HCT116 (cell line): ENCODE data around the gene DENND10. TPM values are rescaled to one million over a fixed set of nuclear protein-coding genes. Genes with fewer than 3 reads are reported as not detected.
"Not testable (repeated sequence)": the region's sequence is repeated elsewhere in the genome, so short reads cannot be mapped to it uniquely, and the experiment has no call there.

Source experiments
- ATAC-seq: fragments of 200-7000 bp; cut with Tn5 transposase; 2 replicates; pipeline ENCODE4 v1.9.1; 2020; ENCODE audit warnings: mild to moderate bottlenecking, moderate library complexity
- BruUV-seq: library from RNA; stranded (reverse); fragments of 400-500 nt; replicated peaks from 2 replicates; lab custom pipeline; 2021; lab: Mats Ljungman, UMichigan
- CTCF ChIA-PET: fragments of 300-600 bp; sonication (Branson Sonifier 250); formaldehyde crosslinking; loops from one replicate; lab custom pipeline; 2021; ENCODE audit warnings: antibody characterized with exemption; lab: Charles Lee
- POLR2A ChIA-PET: fragments of 300-600, 350-600 bp; sonication (Branson Sonifier 250); formaldehyde crosslinking; loops from one replicate; lab custom pipeline; 2021; ENCODE audit warnings: antibody characterized with exemption; lab: Charles Lee
- RAD21 ChIA-PET, 2 experiments: fragments of 300-600 bp; sonication (Branson Sonifier 250); formaldehyde crosslinking; loops; one replicate each; lab custom pipeline; 2023; ENCODE audit warnings: low total read pairs in 2 of 2; ENCODE audit not compliant: uncharacterized antibody in 2 of 2, unreplicated experiment in 2 of 2, low non-redundant PET in 1 of 2; lab: Charles Lee
- DNase-seq: peaks from one replicate; pipeline ENCODE4 v3.0.0-alpha.2; 2010; ENCODE audit warnings: low read depth, low spot score
- H2AFZ ChIP-seq: fragments of 200-600 bp; shearing (Covaris generic), sonication (generic); 2 replicates; pipeline ENCODE4 v1.6.1; 2017; ENCODE audit warnings: low read depth, mixed run types, mixed read lengths, antibody characterized with exemption, low read length; ENCODE audit not compliant: poor library complexity, severe bottlenecking
- H3K27ac ChIP-seq: 2 replicates; pipeline ENCODE4 v1.5.1; 2012; ENCODE audit warnings: low read depth, low read length
- H3K27me3 ChIP-seq: fragments of 200-600 bp; sonication (generic); 2 replicates; pipeline ENCODE4 v1.6.1; 2016; ENCODE audit warnings: mixed run types, low read length, mixed read lengths; ENCODE audit not compliant: insufficient read depth
- H3K36me3 ChIP-seq, 2 experiments: fragments of 200-500 bp in 1 of 2; fragments of 200-600 bp in 1 of 2; sonication (Bioruptor generic) in 1 of 2; sonication (generic) in 1 of 2; 2 replicates each; pipeline versions ENCODE4 v1.5.1 to v1.6.1; 2014 to 2016; ENCODE audit warnings: low read length in 2 of 2, inconsistent platforms in 1 of 2, mixed read lengths in 1 of 2, mixed run types in 1 of 2; ENCODE audit not compliant: insufficient read depth in 2 of 2, control insufficient read depth in 1 of 2
- H3K4me1 ChIP-seq, 2 experiments: fragments of 200-600 bp in 1 of 2; sonication (generic) in 1 of 2; 2 replicates each; pipeline versions ENCODE4 v1.5.1 to v1.6.1; 2012 to 2017; ENCODE audit warnings: low read length in 2 of 2, inconsistent platforms in 1 of 2, mild to moderate bottlenecking in 1 of 2, mixed read lengths in 1 of 2, mixed run types in 1 of 2, moderate library complexity in 1 of 2; ENCODE audit not compliant: insufficient read depth in 2 of 2, control insufficient read depth in 1 of 2
- H3K4me2 ChIP-seq: fragments of 200-600 bp; sonication (generic); 2 replicates; pipeline ENCODE4 v1.6.1; 2017; ENCODE audit warnings: mixed run types, low read length, mixed read lengths
- H3K4me3 ChIP-seq, 2 experiments: fragments of 200-600 bp in 1 of 2; sonication (generic) in 1 of 2; replicated peaks in 1 of 2; 2 replicates each; pipeline ENCODE4 v1.5.1; 2011 to 2016; ENCODE audit warnings: low read length in 2 of 2, control low read depth in 1 of 2, low read depth in 1 of 2, mild to moderate bottlenecking in 1 of 2, mixed read lengths in 1 of 2, mixed run types in 1 of 2
- H3K79me2 ChIP-seq: fragments of 200-600 bp; sonication (generic); 2 replicates; pipeline ENCODE4 v1.6.1; 2017; ENCODE audit warnings: mild to moderate bottlenecking, mixed run types, low read length, moderate library complexity, mixed read lengths; ENCODE audit not compliant: insufficient read depth
- H3K9ac ChIP-seq: fragments of 200-600 bp; sonication (generic); 2 replicates; pipeline ENCODE4 v1.6.1; 2016; ENCODE audit warnings: low read length, mixed read lengths
- H3K9me2 ChIP-seq: fragments of 200-600 bp; sonication (generic), shearing (Covaris generic); 2 replicates; pipeline ENCODE4 v1.6.1; 2017; ENCODE audit warnings: mixed run types, mild to moderate bottlenecking, moderate library complexity; ENCODE audit not compliant: insufficient read depth
- H3K9me3 ChIP-seq, 2 experiments: fragments of 200-500 bp in 1 of 2; fragments of 200-600 bp in 1 of 2; sonication (Bioruptor generic) in 1 of 2; sonication (generic) in 1 of 2; 2 replicates each; pipeline ENCODE4 v1.6.1; 2014 to 2017; ENCODE audit warnings: low read length in 2 of 2, mixed read lengths in 2 of 2, inconsistent platforms in 1 of 2, low read depth in 1 of 2, mild to moderate bottlenecking in 1 of 2, mixed run types in 1 of 2, moderate library complexity in 1 of 2; ENCODE audit not compliant: control insufficient read depth in 1 of 2, insufficient read depth in 1 of 2
- H4K20me1 ChIP-seq: fragments of 200-600 bp; sonication (generic), shearing (Covaris generic); 2 replicates; pipeline ENCODE4 v1.6.1; 2017; ENCODE audit warnings: mixed run types, mild to moderate bottlenecking, moderate library complexity; ENCODE audit not compliant: insufficient read depth
- CBX3 ChIP-seq: IDR thresholded peaks from 2 replicates; pipeline ENCODE4 v1.6.1; 2012; ENCODE audit warnings: low read depth
- CEBPB ChIP-seq: IDR thresholded peaks from 2 replicates; pipeline ENCODE4 v1.6.1; 2012; ENCODE audit warnings: low read depth
- EGR1 ChIP-seq: IDR thresholded peaks from 2 replicates; pipeline ENCODE4 v1.6.1; 2012; ENCODE audit warnings: low read depth
- ELF1 ChIP-seq: IDR thresholded peaks from 2 replicates; pipeline ENCODE4 v1.6.1; 2012; ENCODE audit warnings: low read depth, borderline replicate concordance
- EZH2 ChIP-seq: fragments of 200-600 bp; sonication (generic); IDR thresholded peaks from 2 replicates; pipeline ENCODE4 v1.6.1; 2017; ENCODE audit warnings: antibody characterized with exemption, mixed run types
- FOSL1 ChIP-seq: IDR thresholded peaks from 2 replicates; pipeline ENCODE4 v1.6.1; 2012; ENCODE audit warnings: low read depth
- JUND ChIP-seq: IDR thresholded peaks from 2 replicates; pipeline ENCODE4 v1.6.1; 2012
- POLR2A ChIP-seq: IDR thresholded peaks from 2 replicates; pipeline ENCODE4 v1.7.0; 2011; ENCODE audit warnings: borderline replicate concordance; ENCODE audit not compliant: insufficient read depth, insufficient read length; ENCODE audit errors: extremely low read depth
- RAD21 ChIP-seq: IDR thresholded peaks from 2 replicates; pipeline ENCODE4 v1.6.1; 2012; ENCODE audit warnings: low read depth, mild to moderate bottlenecking
- SIN3A ChIP-seq: IDR thresholded peaks from 2 replicates; pipeline ENCODE4 v1.6.1; 2012; ENCODE audit warnings: low read depth
- SP1 ChIP-seq: IDR thresholded peaks from 2 replicates; pipeline ENCODE4 v1.6.1; 2012; ENCODE audit warnings: low read depth
- TCF7L2 ChIP-seq: IDR thresholded peaks from 2 replicates; pipeline ENCODE4 v1.7.0; 2011; ENCODE audit warnings: borderline replicate concordance, inconsistent platforms; ENCODE audit not compliant: insufficient read depth, insufficient read length; ENCODE audit errors: extremely low read depth
- YY1 ChIP-seq: IDR thresholded peaks from 2 replicates; pipeline ENCODE4 v1.6.1; 2011; ENCODE audit warnings: low read length, low read depth, moderate library complexity, mild to moderate bottlenecking; ENCODE audit not compliant: insufficient replicate concordance; ENCODE audit errors: extremely low read depth
- ZFX ChIP-seq: fragments of 450-650 bp; IDR thresholded peaks from 2 replicates; pipeline ENCODE4 v1.6.1; 2017
- ZNF274 ChIP-seq: fragments of 200-500 bp; sonication (Bioruptor generic); IDR thresholded peaks from 2 replicates; pipeline ENCODE4 v1.6.1; 2014; ENCODE audit warnings: mild to moderate bottlenecking, low read depth, low read length, inconsistent platforms
- intact Hi-C: fragments of 100-400 bp; cut with micrococcal nuclease; formaldehyde crosslinking; loops from 2 replicates; pipeline ENCODE4 v1.10.0; 2022
- total RNA-seq: library from RNA; stranded (reverse); gene quantifications from one replicate; pipeline ENCODE4 v1.2.1, GENCODE V29; 2021; ENCODE audit not compliant: unreplicated experiment
- TF ChIP-seq, protein P1 (sequence below): IDR thresholded peaks from 2 replicates; pipeline ENCODE4 v1.6.1; 2012
- TF ChIP-seq, protein P2 (sequence below), 3 experiments: fragments of 200-600 bp in 1 of 3; sonication (generic) in 1 of 3; IDR thresholded peaks in 2 of 3; conservative IDR thresholded peaks in 1 of 3; 2 replicates each; pipeline ENCODE4 v1.5.1; 2012 to 2017; ENCODE audit warnings: low read depth in 2 of 3, low read length in 2 of 3, antibody characterized with exemption in 1 of 3, borderline replicate concordance in 1 of 3, control low read depth in 1 of 3, mild to moderate bottlenecking in 1 of 3, mixed read lengths in 1 of 3, mixed run types in 1 of 3, moderate library complexity in 1 of 3; ENCODE audit not compliant: insufficient read depth in 1 of 3
- TF ChIP-seq, protein P3 (sequence below): IDR thresholded peaks from 2 replicates; pipeline ENCODE4 v1.6.1; 2012

DENND10 gene
- total RNA-seq, 1 experiment from 2014 or later: 47.5 TPM

DNA sequence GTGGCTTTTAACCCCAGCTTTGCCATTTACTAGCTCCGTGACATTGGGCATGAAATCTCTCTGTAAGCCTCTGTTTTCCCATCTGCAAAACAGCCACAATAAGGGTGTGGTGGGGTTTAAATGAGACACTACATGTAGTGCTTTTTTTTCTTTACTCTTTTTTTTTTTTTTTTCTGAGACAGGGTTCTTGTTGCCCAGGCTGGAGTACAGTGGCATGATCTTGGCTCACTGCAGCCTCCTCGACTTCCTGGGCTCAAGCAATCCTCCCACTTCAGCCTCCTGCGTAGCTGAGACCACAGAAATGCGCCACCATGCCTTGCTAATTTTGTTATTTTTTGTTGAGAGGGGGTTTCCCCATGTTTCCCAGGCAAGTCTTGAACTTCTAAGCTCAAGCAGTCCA, 8.3 kb upstream of the DENND10 start:
- no peak for DNase-seq
- H4K20me1 ChIP-seq: no peaks in the 10 kb centered on the region
- CTCF ChIA-PET: no interaction called here

DNA sequence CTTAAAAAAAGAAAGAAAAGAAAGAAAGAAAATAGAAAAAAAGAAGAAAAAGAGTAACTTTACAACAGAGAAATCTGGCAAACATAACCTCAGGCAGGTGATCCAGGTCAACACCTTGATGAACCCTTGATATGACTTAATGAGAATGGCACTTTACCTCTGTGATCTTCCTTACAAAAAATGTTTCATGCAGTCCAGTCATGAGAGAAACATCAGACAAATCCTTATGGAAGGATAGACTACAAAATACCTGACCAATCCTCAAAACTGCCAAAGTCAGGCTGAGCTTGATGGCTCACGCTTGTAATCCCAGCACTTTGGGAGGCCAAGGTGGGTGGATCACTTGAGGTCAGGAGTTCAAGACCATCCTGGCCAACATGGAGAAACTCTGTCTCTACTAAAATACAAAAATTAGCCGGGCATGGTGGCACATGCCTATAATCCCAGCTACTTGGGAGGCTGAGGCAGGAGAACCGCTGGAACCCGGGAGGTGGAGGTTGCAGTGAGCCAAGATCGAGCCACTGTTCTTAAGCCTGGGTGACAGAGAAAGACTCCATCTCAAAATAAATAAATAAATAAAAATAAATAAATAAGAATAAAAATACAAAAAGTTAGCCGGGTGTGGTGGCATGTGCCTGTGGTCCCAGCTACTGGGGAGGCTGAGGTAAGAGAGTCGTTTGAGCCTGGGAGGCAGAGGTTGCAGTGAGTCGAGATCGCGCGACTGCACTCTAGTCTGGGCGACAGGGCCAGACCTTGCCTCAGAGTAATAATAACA, 7.1 kb upstream of the DENND10 start:
- H3K9me2 ChIP-seq, BruUV-seq, ATAC-seq, intact Hi-C loops, H3K4me2 ChIP-seq, H3K36me3 ChIP-seq, CTCF ChIA-PET, H3K27ac ChIP-seq, DNase-seq, H3K9me3 ChIP-seq, H2AFZ ChIP-seq, H3K79me2 ChIP-seq, H3K4me3 ChIP-seq, POLR2A ChIA-PET, H3K27me3 ChIP-seq, RAD21 ChIA-PET, H4K20me1 ChIP-seq, H3K9ac ChIP-seq: not testable (repeated sequence)
- H3K4me1 ChIP-seq: peaks cover 0 to 12% of the 10 kb centered on the region in 2 experiments; a peak in 1 of 4 replicates

More for the DNA sequence above, 8.3 kb upstream of the DENND10 start:
- no peak overlapping the region for H3K4me3 ChIP-seq
- H3K9me2 ChIP-seq: no peaks in the 10 kb centered on the region; the same call in 1 of the 2 replicates
- TF ChIP-seq EGR1 (no peak), POLR2A (no peak), ZFX (no peak), SP1 (no peak), SIN3A (no peak), CBX3 (no peak), EZH2 (no peak), CEBPB (no peak), ZNF274 (no peak), TCF7L2 (no peak), ELF1 (no peak), RAD21 (no peak), JUND (no peak), FOSL1 (no peak), YY1 (no peak)
- TF ChIP-seq, protein P1, sequence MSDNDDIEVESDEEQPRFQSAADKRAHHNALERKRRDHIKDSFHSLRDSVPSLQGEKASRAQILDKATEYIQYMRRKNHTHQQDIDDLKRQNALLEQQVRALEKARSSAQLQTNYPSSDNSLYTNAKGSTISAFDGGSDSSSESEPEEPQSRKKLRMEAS: no peak
- TF ChIP-seq, protein P2, sequence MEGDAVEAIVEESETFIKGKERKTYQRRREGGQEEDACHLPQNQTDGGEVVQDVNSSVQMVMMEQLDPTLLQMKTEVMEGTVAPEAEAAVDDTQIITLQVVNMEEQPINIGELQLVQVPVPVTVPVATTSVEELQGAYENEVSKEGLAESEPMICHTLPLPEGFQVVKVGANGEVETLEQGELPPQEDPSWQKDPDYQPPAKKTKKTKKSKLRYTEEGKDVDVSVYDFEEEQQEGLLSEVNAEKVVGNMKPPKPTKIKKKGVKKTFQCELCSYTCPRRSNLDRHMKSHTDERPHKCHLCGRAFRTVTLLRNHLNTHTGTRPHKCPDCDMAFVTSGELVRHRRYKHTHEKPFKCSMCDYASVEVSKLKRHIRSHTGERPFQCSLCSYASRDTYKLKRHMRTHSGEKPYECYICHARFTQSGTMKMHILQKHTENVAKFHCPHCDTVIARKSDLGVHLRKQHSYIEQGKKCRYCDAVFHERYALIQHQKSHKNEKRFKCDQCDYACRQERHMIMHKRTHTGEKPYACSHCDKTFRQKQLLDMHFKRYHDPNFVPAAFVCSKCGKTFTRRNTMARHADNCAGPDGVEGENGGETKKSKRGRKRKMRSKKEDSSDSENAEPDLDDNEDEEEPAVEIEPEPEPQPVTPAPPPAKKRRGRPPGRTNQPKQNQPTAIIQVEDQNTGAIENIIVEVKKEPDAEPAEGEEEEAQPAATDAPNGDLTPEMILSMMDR (IDR thresholded peaks at IDR 0.05 in 2 of 3, conservative IDR thresholded peaks at IDR 0.05 in 1 of 3; ENCODE audit: borderline replicate concordance in 1 of 3, insufficient read depth in 1 of 3, low read depth in 2 of 3, low read length in 2 of 3): no peak
- TF ChIP-seq, protein P3, sequence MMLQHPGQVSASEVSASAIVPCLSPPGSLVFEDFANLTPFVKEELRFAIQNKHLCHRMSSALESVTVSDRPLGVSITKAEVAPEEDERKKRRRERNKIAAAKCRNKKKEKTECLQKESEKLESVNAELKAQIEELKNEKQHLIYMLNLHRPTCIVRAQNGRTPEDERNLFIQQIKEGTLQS: no peak
- H3K27ac ChIP-seq: no peak overlapping the region
- BruUV-seq: no TSS peak
- ChIA-PET RAD21 (no interaction called here), POLR2A (interaction anchor here (1.2 kb wide), 1 partner anchor 13 kb away, joined by 4 read pairs; no protein-coding TSS in a partner anchor)
- H3K9ac ChIP-seq: no peak overlapping the region
- H2AFZ ChIP-seq: no peak overlapping the region
- H3K4me1 ChIP-seq: peaks cover 6 to 17% of the 10 kb centered on the region in 2 experiments; a peak in 3 of 4 replicates
- H3K36me3 ChIP-seq: no peaks in the 10 kb centered on the region
- intact Hi-C loops: no loop called here
- no peaks in the 10 kb centered on the region for H3K27me3 ChIP-seq
- H3K79me2 ChIP-seq: no peaks in the 10 kb centered on the region
- no peak overlapping the region for H3K4me2 ChIP-seq
- H3K9me3 ChIP-seq: no peaks in the 10 kb centered on the region
- no peak for ATAC-seq
